BJ (cell line): Measurements from ENCODE around the gene SIRPG. TPM values are rescaled to one million over a fixed set of nuclear protein-coding genes. Genes with fewer than 3 reads are reported as not detected.

Experiments
- CTCF ChIA-PET: fragments of 350-600 bp; formaldehyde crosslinking; extraction: SDS; loops from one replicate; lab custom pipeline; 2021; ENCODE audit warnings: antibody characterized with exemption, inconsistent platforms; lab: Yijun Ruan, JAX
- POLR2A ChIA-PET: fragments of 300-600 bp; sonication (Branson Sonifier 250); formaldehyde crosslinking; extraction: SDS; loops from one replicate; lab custom pipeline; 2021; ENCODE audit warnings: antibody characterized with exemption; lab: Charles Lee
- DNase-seq: peaks from one replicate; pipeline ENCODE4 v3.0.0-alpha.2; 2011; ENCODE audit warnings: low read depth
- H3K27me3 ChIP-seq: 2 replicates; pipeline ENCODE4 v1.6.0; 2011; ENCODE audit warnings: low read length; ENCODE audit not compliant: control insufficient read depth, insufficient read depth
- H3K36me3 ChIP-seq: 2 replicates; pipeline ENCODE4 v1.5.1; 2011; ENCODE audit warnings: low read length; ENCODE audit not compliant: control insufficient read depth, insufficient read depth
- H3K4me3 ChIP-seq: 2 replicates; pipeline ENCODE4 v1.5.1; 2011; ENCODE audit warnings: low read depth, mild to moderate bottlenecking, control low read depth, low read length
- polyA plus RNA-seq: library from polyadenylated mRNA; depleted of rRNA; stranded (reverse); fragments of >200 nt; gene quantifications from 2 replicates; pipeline ENCODE4 v1.2.3, GENCODE V29; 2011
- TF ChIP-seq, protein P1 (sequence below): IDR thresholded peaks from 2 replicates; pipeline ENCODE4 v1.5.1; 2011; ENCODE audit warnings: low read depth, mild to moderate bottlenecking, control low read depth, inconsistent platforms, low read length, moderate library complexity; ENCODE audit not compliant: insufficient read depth

Gene SIRPG
- polyA plus RNA-seq, 1 experiment: not detected

DNA sequence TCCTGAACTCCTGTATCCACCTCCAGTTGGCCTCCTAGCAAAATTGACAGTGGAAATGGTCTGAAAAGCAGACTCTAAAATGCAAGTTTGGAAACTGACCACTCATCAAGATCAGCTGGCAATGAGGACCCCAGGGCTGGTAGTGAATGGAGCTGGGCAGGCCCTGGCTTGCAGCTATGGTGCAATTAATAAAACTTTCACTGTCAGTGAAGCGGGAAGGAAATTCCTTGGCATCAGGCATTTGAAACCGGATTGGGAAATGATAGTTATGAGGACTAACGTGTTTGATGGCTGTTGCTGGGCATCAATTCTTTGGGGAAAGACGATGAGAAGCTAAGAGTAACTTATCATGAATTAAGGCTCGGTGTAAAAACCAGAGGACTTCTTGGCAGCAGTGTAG, 56.8 kb downstream of the SIRPG start:
- POLR2A ChIA-PET: no interaction called here
- CTCF ChIA-PET: no interaction called here
- no peaks in the 10 kb centered on the region for H3K27me3 ChIP-seq

DNA sequence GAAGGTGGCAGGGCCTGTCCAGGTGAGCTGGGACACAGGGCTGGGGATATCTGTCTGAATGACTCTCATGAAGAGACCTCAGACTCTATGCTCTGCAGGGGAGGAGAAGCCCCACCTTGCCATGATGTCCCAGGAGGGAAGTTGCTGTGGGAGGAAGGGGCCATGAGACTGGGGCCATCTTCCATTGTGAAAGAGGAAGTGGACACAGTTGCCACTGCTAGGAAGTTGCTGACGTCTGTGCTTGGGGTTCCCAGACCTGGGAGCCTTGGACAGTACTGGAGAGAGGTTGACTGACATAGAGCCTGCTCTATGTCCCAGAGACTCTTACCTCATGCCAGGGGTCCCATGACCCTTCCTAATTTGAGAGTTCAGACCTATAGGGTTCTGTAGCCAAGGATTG, 62.2 kb downstream of the SIRPG start:
- TF ChIP-seq, protein P1, sequence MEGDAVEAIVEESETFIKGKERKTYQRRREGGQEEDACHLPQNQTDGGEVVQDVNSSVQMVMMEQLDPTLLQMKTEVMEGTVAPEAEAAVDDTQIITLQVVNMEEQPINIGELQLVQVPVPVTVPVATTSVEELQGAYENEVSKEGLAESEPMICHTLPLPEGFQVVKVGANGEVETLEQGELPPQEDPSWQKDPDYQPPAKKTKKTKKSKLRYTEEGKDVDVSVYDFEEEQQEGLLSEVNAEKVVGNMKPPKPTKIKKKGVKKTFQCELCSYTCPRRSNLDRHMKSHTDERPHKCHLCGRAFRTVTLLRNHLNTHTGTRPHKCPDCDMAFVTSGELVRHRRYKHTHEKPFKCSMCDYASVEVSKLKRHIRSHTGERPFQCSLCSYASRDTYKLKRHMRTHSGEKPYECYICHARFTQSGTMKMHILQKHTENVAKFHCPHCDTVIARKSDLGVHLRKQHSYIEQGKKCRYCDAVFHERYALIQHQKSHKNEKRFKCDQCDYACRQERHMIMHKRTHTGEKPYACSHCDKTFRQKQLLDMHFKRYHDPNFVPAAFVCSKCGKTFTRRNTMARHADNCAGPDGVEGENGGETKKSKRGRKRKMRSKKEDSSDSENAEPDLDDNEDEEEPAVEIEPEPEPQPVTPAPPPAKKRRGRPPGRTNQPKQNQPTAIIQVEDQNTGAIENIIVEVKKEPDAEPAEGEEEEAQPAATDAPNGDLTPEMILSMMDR: no peak
- H3K4me3 ChIP-seq: no peak overlapping the region
- no peak for DNase-seq
- no peaks in the 10 kb centered on the region for H3K27me3 ChIP-seq
- ChIA-PET POLR2A (no interaction called here), CTCF (no interaction called here)
- no peaks in the 10 kb centered on the region for H3K36me3 ChIP-seq

More for the DNA sequence above, 56.8 kb downstream of the SIRPG start:
- Histone ChIP-seq H3K4me3 (no peak overlapping the region), H3K36me3 (no peaks in the 10 kb centered on the region)
- TF ChIP-seq, protein P1: no peak
- no peak for DNase-seq

DNA sequence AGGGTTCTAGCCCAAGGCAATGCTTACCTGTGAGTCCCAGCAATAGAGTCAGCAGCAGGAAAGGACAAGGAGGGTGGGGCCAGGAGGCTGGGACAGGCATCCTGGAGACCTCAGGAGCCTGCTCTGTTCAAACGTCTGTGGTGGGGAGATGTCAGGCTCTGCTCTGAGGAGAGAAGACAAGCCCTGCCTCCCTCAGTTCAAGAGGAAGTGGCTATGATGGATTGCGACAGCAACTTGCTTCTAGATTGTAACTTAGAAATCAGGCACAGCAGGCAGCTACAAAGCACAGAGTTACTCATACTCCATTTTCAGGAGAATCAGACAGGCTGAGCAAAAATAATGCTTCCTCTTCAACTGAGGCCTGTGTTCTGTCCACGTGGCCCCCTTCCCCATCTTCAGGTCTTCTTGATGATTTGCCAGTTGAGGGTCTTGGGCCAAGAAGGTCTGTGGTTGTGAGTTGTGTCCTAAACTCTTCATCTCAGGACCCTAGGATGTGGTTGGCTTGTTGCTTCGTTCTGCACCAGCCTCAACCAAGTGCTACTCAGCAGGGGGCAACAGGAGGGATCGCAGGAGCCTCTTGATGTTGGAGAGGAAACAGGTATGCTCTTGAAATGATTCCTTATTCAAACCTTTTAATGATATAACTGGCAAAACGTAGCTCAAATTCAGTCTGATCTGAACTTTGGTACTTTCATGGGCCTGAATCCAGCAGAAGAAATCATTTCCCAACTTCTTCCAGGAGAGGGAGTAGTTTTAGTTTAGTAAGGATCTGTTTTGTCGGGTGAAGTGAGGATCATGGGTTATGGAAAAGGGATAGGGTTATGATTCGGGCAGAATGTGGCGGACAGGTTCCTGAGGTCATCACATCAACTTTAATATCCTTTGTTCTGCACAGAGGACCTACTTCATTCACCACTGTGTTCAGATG, 68.8 kb downstream of the SIRPG start:
- CTCF ChIA-PET: no interaction called here
- POLR2A ChIA-PET: no interaction called here
- TF ChIP-seq, protein P1: no peak

DNA sequence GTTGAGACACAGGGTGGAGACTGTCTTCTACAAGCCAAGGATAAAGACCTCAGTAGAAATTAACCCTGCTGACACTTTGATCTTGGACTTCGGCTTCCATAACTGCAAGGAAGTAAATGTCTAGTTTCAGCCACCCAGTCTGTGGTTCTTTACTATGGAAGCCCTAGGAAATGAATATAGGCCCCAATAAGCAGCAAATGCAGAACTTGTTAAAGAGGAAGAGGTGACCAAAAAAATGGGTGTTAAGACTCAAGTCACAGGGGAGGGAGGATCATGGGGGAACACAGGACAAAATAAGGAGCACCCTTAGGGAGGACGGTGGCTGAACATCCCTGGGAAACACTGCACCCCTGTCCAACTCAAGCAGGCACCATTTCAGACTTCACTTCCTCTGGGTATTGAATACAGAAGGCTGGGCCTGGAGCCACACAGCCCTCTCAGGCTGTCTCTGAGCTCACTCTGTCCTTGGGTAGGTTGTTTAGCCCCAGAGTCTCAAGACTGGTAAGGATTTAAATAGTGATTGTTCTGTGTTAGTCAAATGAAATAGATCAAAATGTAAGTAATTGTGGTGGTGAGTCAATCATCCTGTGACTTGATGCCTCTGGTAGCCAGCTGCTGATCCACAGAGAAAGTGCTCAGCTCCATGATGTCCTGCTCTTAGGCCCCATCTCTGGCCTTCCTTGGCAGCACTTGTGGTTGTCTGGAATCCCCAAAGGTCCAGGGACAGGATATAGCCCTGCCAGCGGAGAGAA, 69.6 kb downstream of the SIRPG start:
- TF ChIP-seq, protein P1: no peak
- DNase-seq: no peak
- ChIA-PET CTCF (no interaction called here), POLR2A (no interaction called here)
- Histone ChIP-seq H3K4me3 (no peak overlapping the region), H3K36me3 (no peaks in the 10 kb centered on the region), H3K27me3 (no peaks in the 10 kb centered on the region)

More for the DNA sequence above, 68.8 kb downstream of the SIRPG start:
- H3K27me3 ChIP-seq: no peaks in the 10 kb centered on the region
- DNase-seq: no peak
- H3K4me3 ChIP-seq: no peak overlapping the region
- no peaks in the 10 kb centered on the region for H3K36me3 ChIP-seq

DNA sequence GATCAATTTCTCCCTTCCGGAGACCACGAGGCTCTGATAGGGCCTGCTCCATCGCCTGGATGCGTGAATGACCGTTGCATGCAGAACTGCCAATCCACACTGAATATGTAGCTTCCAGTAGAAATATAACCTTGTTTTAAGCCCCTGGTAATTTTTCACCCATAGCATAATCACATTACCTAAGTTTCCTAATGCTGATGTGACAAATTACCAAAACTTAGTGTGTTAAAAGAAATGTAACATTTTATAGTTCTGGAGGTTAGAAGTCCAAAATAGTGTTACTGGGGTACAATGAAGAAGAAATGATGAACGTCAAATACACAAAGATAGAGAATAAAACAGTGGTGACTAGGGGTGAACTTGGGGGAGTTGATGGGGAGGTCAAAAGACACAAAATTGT, 78.1 kb downstream of the SIRPG start:
- no peak for DNase-seq
- TF ChIP-seq, protein P1: no peak
- Histone ChIP-seq H3K4me3 (no peak overlapping the region), H3K36me3 (no peaks in the 10 kb centered on the region), H3K27me3 (no peaks in the 10 kb centered on the region)
- CTCF ChIA-PET: no interaction called here
- POLR2A ChIA-PET: no interaction called here
